Activated naive CD4-positive, alpha-beta T cell treated with anti-CD3 and anti-CD28 coated beads, Interleukin-2, amount 50 U/mL, for 72 hours (primary cell): ENCODE data around the gene NHEJ1. TPM values are rescaled to one million over a fixed set of nuclear protein-coding genes. Genes with fewer than 3 reads are reported as not detected.

Source experiments
- ATAC-seq, 2 donors: fragments of 150-1000 bp; cut with Tn5 transposase; 2 replicates each; pipeline ENCODE4 v1.10.0; 2021; ENCODE audit warnings: mild to moderate bottlenecking in 2 of 2, moderate library complexity in 2 of 2
- DNase-seq, 2 donors: peaks; one replicate each; pipeline ENCODE4 v3.0.0; 2021 to 2022; ENCODE audit warnings: low spot score in 2 of 2
- H3K27ac Mint-ChIP-seq, 2 donors: one replicate each; pipeline ENCODE4 v1.8.0; 2022; ENCODE audit warnings: mild to moderate bottlenecking in 2 of 2, mixed read lengths in 2 of 2
- H3K36me3 Mint-ChIP-seq, 2 donors: one replicate each; pipeline ENCODE4 v1.8.0; 2022; ENCODE audit warnings: mixed read lengths in 2 of 2
- H3K9me3 Mint-ChIP-seq, 2 donors: one replicate each; pipeline ENCODE4 v1.8.0; 2022; ENCODE audit warnings: mixed read lengths in 2 of 2
- total RNA-seq, 2 donors: library from RNA; stranded (reverse); gene quantifications; one replicate each; pipeline ENCODE4 v1.2.3, GENCODE V29; 2022

Gene NHEJ1
- total RNA-seq, 2 donors from 2014 or later = 20.9 to 25.0 TPM

GRCh38 chr2:219174801-219175200 lies 14.2 kb upstream of the NHEJ1 start:
- H3K27ac Mint-ChIP-seq = peak overlapping the region; percentile 68
- H3K36me3 Mint-ChIP-seq = peaks cover 33 to 36% of the 10 kb centered on the region in 2 donors
- peak in 1 of 2 donors; percentile 44 for DNase-seq

GRCh38 chr2:219174146-219174545 lies 13.5 kb upstream of the NHEJ1 start:
- ATAC-seq (no peak), DNase-seq (no peak)
- Mint-ChIP-seq H3K27ac (peak overlapping the region; percentile 47 to 68), H3K36me3 (peaks cover 31 to 34% of the 10 kb centered on the region in 2 donors), H3K9me3 (no peaks in the 10 kb centered on the region)

More at GRCh38 chr2:219174801-219175200, 14.2 kb upstream of the NHEJ1 start:
- H3K9me3 Mint-ChIP-seq = no peaks in the 10 kb centered on the region
- no peak for ATAC-seq

GRCh38 chr2:219173176-219173575 lies 12.6 kb upstream of the NHEJ1 start:
- H3K9me3 Mint-ChIP-seq = no peaks in the 10 kb centered on the region
- H3K27ac Mint-ChIP-seq = peak overlapping the region; percentile 10 to 66
- ATAC-seq = no peak
- H3K36me3 Mint-ChIP-seq = peaks cover 25 to 27% of the 10 kb centered on the region in 2 donors
- DNase-seq = no peak

- H3K9me3 Mint-ChIP-seq = no peaks in the 10 kb centered on the region
- H3K36me3 Mint-ChIP-seq = peaks cover 21 to 24% of the 10 kb centered on the region in 2 donors
- peak overlapping the region in 1 of 2 donors; percentile 66 for H3K27ac Mint-ChIP-seq
- no peak for DNase-seq
- ATAC-seq = no peak
These were observed 11.9 kb upstream of the NHEJ1 start for GRCh38 chr2:219172231-219173154.

- Mint-ChIP-seq H3K9me3 (no peaks in the 10 kb centered on the region), H3K27ac (peak overlapping the region in 1 of 2 donors; percentile 56), H3K36me3 (peaks cover 15 to 17% of the 10 kb centered on the region in 2 donors)
- peak in 1 of 2 donors; percentile 58 for DNase-seq
- peak; percentile 56 to 57 for ATAC-seq
These were observed 10.6 kb upstream of the NHEJ1 start for GRCh38 chr2:219171231-219171651.

- Mint-ChIP-seq H3K9me3 (no peaks in the 10 kb centered on the region), H3K27ac (peak within 1 kb of the TSS in 1 of 2 donors; percentile 66)
- no peak for ATAC-seq
These were observed 9.5 kb upstream of the NHEJ1 start, which contains the start of gene SLC23A3 for GRCh38 chr2:219169930-219170654. Gene SLC23A3 (minus strand): TSS chr2:219170029. CDS start chr2:219169984, 45 bp downstream.

GRCh38 chr2:219168932-219169331 lies 8.3 kb upstream of the NHEJ1 start:
- Mint-ChIP-seq H3K36me3 (peaks cover under 1% of the 10 kb centered on the region in 2 donors), H3K9me3 (no peaks in the 10 kb centered on the region), H3K27ac (peak overlapping the region in 1 of 2 donors; percentile 46)
- no peak for ATAC-seq
- DNase-seq = no peak

More at GRCh38 chr2:219169930-219170654, 9.5 kb upstream of the NHEJ1 start, which contains the start of gene SLC23A3:
- peaks cover 10% of the 10 kb centered on the region in 2 donors for H3K36me3 Mint-ChIP-seq
- no peak for DNase-seq

GRCh38 chr2:219168526-219168925 lies 7.9 kb upstream of the NHEJ1 start:
- Mint-ChIP-seq H3K27ac (peak overlapping the region in 1 of 2 donors; percentile 46), H3K36me3 (no peaks in the 10 kb centered on the region), H3K9me3 (no peaks in the 10 kb centered on the region)
- DNase-seq (peak in 1 of 2 donors; percentile 30), ATAC-seq (no peak)

- H3K9me3 Mint-ChIP-seq = no peaks in the 10 kb centered on the region
- ATAC-seq = no peak
- peak overlapping the region in 1 of 2 donors; percentile 52 for H3K27ac Mint-ChIP-seq
- DNase-seq = peak in 1 of 2 donors; percentile 30
- H3K36me3 Mint-ChIP-seq = no peaks in the 10 kb centered on the region
These were observed 7.4 kb upstream of the NHEJ1 start for GRCh38 chr2:219167997-219168396.

- Mint-ChIP-seq H3K27ac (no peak overlapping the region), H3K36me3 (no peaks in the 10 kb centered on the region), H3K9me3 (no peaks in the 10 kb centered on the region)
- ATAC-seq (no peak), DNase-seq (peak in 1 of 2 donors; percentile 31)
These were observed 4.7 kb upstream of the NHEJ1 start for GRCh38 chr2:219165058-219165911.

GRCh38 chr2:219163156-219163555 lies 2.5 kb upstream of the NHEJ1 start:
- Mint-ChIP-seq H3K36me3 (no peaks in the 10 kb centered on the region), H3K27ac (no peak overlapping the region), H3K9me3 (no peaks in the 10 kb centered on the region)
- DNase-seq = no peak
- no peak for ATAC-seq

GRCh38 chr2:219161097-219161496 lies 482 bp upstream of the NHEJ1 start:
- DNase-seq (no peak), ATAC-seq (no peak)
- no peaks in the 10 kb centered on the region for H3K9me3 Mint-ChIP-seq
- no peaks in the 10 kb centered on the region for H3K36me3 Mint-ChIP-seq
- H3K27ac Mint-ChIP-seq = peak overlapping the region in 1 of 2 donors; percentile 71

- ATAC-seq = peak in 1 of 2 donors; percentile 3
- no peaks in the 10 kb centered on the region for H3K9me3 Mint-ChIP-seq
- no peak for DNase-seq
- H3K27ac Mint-ChIP-seq = peak overlapping the region; percentile 71 to 90
- no peaks in the 10 kb centered on the region for H3K36me3 Mint-ChIP-seq
These were observed 837 bp downstream of the NHEJ1 start for GRCh38 chr2:219159771-219160185.

- Mint-ChIP-seq H3K36me3 (no peaks in the 10 kb centered on the region), H3K27ac (no peak overlapping the region), H3K9me3 (no peaks in the 10 kb centered on the region)
- DNase-seq = no peak
- ATAC-seq = no peak
These were observed 2.0 kb downstream of the NHEJ1 start for GRCh38 chr2:219158586-219158985.

GRCh38 chr2:219158025-219158424 lies 2.6 kb downstream of the NHEJ1 start:
- ATAC-seq (no peak), DNase-seq (no peak)
- no peak overlapping the region for H3K27ac Mint-ChIP-seq
- no peaks in the 10 kb centered on the region for H3K36me3 Mint-ChIP-seq
- H3K9me3 Mint-ChIP-seq = no peaks in the 10 kb centered on the region

GRCh38 chr2:219157396-219157795 lies 3.2 kb downstream of the NHEJ1 start:
- DNase-seq (no peak), ATAC-seq (no peak)
- no peak overlapping the region for H3K27ac Mint-ChIP-seq
- no peaks in the 10 kb centered on the region for H3K9me3 Mint-ChIP-seq
- no peaks in the 10 kb centered on the region for H3K36me3 Mint-ChIP-seq
